HG03571 (cell line): Measurements from ENCODE around the gene DDX1.

Experiments
- ATAC-seq: cut with Tn5 transposase; IDR thresholded peaks from one replicate; pipeline ENCODE4 v1.9.1; 2021; ENCODE audit not compliant: unreplicated experiment

Gene DDX1

DNA sequence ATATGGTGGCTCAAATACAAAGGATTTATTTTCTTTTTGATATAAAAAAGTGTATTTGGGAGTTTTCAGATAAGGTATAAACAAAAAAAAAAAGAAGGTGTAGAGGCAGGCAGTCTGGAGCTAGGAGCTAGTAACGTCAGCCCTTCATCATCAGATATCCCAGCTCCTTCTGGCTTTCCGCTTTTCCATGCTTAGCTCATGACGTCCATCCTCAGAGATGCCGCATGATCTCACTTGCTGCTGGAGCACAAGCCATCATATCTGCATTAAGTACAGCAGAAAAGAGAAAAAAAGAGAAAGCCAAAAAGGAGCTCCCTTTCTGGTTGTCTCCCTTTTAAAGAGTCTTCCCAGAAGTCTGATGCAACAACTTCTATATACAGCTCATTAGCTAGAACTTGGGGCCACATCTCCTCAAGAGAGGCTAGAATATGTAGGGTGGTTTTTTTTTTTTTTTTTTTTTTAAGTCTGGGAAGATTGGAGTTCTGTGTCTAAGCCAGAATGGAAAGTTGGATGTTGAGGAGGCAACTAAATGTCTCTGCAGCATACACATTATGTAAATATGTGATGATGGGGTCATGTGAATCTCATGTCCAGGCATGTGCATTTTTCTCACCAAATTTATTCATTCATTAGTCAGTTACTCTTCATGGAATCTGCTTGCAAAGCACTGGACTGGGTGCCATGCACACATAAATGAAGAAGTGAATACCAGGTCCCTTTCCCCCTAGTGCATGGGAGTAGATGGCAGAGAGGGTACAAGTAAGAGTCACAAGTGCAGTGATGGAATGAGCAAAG, 52.3 kb downstream of the DDX1 start:
- no peak for ATAC-seq

DNA sequence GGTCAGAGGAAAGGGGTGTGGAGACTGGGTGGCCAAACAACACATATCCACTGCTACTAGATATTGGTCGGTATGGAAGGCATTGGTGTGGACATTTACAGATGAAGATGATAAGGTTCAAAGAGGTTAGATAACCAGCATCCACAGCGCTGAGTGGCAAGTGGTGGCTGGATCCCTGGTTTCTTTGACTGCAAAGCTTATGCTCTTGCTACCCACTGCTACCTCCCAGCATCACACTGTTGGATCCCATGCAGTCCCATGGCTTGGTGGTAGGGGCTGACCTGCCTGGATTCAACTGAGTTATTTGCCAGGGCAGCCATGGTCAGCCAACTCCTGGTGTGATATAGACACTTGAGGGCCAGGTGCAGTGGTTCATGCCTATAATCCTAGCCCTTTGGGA, 53.6 kb downstream of the DDX1 start:
- ATAC-seq, result no peak

DNA sequence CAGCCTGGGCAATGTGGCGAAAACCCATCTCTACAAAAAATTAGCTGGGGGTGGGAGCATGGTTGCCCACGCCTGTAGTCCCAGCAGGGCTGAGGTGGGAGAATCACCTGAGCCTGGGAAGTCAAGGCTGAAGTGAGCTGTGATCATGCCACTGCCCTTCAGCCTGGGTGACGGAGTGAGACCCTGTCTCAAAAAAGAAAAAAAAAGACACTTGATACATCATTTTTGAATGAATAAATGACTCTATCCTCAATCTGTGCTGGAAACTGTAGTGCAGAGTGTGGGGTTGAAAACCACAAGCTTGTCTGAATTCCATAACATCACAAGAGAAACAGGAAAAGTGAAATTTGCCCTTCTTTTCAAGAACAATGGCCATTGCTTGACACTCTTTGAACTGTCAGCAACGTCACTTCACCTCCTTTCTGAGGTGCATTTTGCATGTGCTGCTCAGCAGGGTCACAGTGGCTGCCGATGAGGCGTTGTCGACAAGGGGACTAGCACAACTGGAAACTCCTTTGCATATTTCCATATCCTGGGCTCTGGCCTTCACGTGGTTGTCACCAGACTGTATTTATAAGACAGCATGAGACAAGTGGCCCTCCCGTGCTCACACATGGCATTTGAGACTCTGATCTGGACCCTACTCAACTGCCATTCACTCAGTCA, 54.2 kb downstream of the DDX1 start:
- no peak for ATAC-seq

DNA sequence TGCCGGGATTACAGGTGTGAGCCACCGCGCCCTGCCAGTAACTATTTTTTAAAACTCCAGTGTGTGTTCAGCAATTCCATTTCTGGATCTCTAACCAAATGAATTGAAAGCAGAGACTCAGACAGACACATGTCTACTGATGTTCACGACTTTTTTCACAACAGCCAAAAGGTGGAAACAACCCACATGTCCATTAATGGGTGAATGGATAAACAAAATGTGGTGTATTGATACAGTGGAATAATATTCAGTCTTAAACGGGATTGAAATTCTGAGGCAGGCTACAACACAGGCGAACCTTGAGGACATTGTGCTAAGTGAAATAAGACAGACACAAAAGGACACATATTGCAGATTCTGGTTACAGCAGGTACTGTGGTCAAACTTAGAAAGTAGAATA, 55.0 kb downstream of the DDX1 start:
- no peak for ATAC-seq

DNA sequence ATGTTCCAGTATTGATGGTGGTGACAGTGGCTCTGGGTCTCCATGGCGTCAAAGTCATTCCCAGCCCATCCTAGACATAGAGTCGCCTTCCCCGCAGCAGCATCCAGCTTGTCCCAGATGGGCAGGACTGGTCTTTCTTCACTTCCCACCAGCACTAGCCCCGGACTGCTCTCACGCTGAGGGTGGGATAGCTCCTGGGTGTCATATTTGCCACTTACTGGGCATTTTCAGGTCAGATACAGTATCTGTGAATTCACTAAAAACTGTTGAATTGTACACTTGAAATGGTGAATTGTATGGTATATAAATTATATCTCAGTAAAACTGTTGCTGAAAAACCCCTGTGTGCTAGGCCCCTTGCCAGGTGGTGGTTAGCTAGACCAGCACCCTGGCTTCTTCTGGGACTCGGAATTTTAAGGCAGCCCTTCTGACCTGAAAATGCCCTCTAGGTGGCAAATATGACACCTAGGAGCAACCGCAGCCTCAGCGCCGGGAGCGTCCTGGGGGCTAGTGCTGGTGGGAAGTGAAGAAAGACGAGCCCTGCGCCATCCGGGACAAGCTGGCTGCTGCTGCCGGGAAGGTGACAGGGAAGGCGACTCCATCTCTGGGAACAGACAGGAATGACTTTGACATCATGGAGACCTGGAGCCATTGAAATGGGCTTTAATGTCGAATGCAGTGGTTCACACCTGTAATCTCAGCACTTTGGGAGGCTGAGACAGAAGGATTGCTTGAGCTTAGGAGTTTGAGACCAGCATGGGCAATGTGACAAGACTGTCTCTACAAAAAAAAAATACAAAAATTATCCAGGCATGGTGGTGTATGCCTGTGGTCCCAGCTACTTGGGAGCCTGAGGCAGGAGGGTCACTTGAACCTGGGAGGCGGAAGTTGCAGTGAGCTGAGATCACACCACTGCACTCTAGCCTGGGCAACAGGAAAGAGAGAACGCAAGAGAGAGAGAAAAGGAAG, 56.2 kb downstream of the DDX1 start:
- ATAC-seq, result no peak

DNA sequence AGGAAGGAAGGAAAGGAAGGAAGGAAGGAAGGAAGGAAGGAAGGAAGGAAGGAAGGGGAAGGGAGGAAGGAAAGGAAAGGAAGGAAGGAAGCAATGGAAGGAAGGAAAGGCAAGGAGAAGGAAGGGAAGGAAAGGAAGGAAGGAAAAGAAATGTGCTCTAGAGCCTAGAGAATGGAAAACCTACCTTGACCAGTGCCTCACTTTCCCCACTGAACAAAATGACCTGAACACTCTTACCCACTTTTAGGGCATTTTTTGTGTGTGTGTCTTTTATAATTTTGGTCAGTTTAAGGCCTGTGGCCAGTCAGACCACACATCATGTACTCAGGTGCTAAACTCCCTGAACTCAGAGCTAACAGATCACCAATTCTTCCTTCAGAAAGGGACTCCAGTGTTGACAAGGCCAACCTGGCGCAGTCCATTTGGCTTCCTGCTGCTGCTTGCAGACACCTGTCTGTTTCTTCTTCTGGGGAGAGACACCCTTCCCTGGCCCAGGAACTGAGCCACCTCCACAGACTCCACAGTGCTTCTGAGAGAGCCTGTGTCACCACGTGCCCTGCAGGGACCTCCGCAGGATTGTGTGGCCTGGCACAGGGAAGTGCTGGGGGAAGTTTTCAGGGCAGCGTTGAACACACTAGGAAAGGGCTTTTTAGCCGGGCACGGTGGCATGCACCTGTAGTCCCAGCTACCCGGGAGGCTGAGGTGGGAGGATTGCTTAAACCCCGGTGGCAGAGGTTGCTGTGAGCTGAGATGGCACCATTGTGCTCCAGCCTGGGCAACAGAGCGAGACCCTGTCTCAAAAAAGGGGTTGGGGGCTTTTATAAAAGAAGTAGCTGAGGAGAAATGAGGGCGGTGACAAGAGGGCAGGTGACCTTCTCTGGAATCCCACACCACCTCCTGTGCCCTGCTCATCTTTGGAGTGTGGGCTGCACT, 57.2 kb downstream of the DDX1 start:
- no peak for ATAC-seq

DNA sequence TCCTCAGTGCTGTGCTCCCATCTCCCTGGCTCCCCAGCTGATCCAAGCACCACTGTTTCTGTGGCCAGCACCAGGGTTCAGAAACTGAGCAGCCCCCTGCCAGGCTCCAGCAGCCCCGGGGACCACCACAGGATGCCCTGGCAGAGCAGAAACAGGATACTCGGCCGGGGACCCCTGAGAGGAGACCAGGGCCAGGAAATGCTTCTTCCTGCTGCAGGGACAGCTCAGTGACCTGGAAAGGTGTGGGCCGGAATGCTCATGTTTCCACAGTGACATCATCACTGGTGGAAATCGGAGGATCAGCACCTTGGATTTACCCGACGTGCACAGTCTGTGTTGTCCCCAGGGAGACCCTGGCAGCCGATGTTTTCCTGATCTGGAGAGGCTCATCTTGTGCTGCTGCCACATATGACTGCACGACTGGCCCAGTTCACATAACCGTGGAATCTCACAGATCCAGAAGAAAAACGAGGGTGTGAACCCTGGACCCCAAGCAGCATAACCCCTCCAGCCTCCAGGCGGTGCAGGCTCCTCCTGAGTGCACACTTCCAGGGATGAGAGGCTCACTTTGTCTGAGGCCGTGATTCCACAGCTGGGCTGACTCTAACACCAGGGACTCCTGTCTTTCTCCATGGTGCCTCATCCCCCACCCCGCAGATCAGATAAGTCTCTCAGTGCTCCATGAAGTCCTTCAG, 58.0 kb downstream of the DDX1 start:
- no peak for ATAC-seq

DNA sequence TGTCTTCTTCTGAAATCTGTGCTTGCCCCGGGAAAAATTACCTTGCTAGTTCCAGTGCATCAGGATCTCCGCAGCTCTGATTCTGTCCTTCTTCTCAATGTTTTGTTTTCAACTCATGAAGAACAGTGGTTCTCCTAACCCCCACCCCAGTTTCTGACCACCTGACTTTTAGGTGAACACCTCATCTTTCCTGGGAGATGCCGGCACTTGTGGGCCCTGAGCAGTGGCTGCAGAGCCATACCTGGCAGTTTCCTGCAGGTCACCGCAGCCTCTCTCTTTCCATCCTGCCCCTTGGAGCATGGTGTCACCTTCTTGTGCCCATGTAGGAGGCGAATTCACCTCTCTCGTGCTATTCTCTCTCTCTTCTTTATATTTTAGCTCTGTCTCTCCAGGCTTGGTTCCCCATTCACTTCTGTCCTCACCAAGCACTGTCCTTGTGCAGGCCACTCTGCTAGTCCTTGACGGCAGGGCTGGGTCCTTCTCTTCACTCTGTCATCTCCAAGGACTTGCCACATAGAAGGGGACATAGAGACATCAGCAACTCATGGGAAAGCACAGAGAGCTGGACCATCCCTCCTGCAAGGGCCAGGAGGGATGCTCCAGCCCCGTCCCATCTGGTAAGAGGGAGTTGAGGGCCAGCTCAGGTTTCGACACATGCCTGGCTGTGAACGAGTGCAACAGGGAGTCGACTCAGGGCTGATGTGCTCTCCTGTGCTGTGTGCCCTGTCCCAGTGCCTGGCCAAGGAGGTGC, 59.1 kb downstream of the DDX1 start:
- ATAC-seq, result no peak

DNA sequence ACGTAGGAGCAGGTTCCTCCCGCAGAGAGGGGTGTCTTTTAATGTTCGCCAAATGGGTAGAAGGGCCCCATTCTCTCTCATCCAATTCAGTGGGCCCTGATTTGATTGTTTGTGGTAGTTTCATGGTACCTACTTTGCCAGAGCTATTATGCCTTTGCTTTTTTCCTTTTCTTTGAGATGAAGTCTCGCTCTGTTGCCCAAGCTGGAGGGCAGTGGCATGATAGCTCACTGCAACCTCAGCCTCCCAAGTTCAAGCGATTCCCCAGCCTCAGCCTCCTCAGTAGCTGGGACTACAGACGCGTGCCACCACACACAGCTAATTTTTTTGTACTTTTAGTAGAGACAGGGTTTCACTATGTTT, 59.7 kb downstream of the DDX1 start:
- no peak for ATAC-seq

DNA sequence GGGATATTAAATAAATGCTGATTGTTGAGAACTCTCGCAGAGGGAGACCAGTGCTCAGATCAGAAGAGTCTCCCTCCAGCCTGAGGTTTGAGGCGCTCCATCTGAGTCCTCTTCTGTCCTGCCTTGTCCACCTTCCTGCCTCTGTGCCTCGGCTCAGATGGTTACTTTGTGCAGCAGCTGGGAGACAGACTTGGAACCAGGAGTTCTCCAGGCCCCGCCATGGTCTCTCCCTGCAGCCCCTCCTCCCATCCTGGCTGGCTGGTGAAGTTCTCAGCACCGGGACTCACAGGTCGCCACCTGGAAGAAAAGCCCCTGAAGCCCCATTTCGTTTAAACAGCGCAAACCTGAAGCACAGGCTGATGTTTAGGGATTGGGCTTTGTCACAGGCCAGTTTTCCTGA, 60.6 kb downstream of the DDX1 start:
- no peak for ATAC-seq

DNA sequence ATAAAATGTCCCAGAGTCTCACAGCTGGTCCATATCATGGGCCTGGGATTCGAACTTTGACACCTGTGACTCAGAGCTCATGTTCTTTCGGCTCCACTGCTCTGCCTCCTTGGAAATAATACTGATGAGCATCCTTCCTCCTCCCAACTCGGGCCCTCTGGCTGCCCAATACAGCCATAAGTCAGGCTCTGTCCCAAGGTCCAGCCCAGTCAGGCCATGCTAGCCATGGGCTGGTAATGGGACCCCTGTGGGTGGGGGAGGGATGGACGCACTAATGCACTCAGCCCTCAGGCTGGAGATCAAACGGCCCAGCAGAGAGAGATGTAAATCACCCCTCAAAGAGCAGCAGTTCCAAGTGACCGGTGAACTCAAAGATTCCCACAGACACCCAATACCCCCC, 61.1 kb downstream of the DDX1 start:
- no peak for ATAC-seq

DNA sequence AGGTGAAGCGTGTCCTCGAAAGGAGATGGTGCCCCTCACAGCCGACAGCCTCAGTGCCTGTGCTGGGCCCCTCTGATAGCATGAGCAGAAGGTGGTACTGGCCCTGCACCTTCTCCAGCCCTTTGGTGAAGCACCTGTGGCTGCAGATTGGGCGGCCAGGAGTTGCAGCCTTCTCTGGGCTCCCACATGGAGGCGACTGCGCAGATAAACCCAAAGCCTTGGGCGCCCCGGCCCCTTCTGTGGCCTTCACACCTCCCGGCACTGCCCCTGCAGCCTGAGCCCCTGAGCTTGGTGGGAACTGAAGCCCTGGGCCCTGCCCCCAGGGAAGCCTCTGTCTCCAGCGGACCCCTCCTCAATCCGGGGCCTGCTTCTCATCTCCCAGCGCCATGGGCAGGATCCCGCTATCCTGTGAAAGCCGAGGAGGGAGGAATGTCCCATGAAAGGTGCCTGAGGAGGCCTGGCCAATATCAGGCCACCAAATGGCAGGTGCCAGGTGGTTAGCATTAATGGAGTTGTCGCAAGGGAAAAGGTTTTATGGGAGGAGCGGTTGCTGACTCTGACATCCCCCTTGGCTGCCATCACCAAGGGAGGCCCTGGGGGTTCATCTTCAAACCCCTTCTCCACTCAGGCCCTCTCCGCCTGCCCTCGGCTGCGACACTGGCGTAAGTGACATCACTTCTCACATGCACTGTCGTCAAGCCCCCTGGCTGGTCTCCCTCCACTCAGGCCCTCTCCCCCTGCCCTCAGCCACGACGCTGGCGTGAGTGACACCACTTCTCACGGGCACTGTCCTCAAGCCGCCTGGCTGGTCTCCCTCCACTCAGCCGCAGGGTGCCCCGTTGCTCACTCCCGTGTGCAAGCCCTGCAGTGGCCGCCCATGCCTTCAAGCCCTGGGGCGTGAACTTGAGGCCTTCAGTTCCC, 62.4 kb downstream of the DDX1 start:
- ATAC-seq, result no peak

DNA sequence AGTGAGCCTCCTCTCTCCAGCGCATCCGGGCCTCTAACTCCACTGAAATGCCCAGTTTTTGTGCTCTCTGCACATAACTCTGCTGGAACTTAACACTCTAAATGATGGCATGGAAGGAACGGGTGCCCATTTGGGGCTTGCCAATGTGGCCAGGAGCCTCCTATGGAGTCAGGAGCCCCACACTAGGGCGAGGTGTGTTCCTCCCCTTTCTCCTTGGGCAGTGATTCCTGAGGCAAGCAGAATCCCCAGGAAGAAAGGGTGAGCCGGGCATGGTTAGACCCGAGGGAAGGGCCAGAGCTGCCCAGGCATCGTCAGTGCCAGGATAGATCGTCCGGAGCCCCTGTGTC, 63.0 kb downstream of the DDX1 start:
- ATAC-seq, result no peak

DNA sequence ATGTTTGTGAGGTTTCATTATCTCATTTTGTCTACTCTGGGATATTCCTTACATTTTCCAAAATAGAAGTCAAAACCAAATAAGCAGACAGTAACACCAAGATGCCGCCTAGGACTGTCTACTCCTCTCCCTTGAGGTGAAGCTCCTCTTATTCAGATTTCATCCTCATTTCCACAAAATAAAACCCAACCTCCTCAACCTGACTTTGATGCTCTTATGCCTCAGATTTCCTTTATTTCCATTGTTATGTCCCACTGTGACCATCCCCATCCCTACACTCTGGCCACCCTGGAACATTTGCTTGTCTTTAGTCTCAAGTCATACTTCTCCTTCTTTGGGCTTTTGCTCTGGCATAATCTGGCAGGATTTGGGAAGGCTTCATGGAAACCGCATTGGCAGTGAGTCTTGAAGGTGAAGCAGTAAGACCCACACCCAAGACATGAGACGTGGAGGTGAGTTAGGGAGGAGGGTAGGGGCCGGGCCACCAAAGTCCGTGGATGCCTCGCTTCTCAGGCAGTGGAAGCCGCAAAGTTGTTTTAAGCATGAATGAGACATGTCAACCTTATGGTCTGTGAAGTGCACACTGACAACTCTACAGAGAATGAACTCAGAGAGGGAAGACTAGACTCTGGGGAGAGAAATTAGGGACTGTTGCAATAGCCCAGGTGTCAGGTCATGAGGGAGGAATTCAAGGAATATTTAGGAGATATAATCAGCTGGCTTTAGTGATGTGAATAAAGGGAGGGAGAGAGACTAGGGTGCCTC, 63.6 kb downstream of the DDX1 start:
- ATAC-seq, result no peak

DNA sequence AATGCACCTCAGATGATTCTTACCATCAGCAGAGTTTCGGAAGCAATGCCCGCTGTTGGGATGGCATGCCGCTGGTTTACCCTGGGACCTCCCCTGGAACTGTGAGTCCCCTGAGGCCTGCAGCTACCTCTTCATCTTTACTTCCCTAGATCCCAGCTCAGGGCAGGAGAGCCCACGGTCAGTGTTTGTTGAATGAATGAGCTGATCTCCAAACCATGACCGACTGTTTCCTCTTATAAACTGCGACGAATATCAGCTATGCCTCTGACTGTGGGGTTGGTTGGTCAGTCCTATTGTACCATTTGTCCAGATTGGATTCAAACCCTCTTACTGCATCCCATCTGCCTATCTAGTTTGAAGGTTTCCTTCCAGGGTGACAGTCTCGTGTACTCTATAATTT, 64.4 kb downstream of the DDX1 start:
- no peak for ATAC-seq

DNA sequence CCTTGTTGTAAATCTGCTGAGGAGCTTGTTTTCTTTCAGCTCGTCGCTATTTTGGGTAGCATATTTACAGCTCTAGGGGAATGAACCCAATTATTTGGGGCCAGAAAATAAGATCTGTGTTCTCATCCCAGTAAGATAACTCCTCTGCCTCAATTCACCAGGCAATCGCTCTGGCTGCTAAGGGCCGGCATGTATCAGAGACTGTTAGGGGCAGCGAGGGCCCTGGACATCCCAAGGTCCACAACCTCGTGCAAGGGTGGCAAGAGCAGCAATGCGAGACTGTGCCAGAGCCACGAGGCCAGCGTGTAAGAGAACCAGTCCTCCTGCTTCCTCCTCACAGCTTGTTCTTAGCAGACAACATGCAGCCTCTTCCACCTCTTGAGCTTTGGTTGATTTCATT, 66.1 kb downstream of the DDX1 start:
- ATAC-seq, result no peak

DNA sequence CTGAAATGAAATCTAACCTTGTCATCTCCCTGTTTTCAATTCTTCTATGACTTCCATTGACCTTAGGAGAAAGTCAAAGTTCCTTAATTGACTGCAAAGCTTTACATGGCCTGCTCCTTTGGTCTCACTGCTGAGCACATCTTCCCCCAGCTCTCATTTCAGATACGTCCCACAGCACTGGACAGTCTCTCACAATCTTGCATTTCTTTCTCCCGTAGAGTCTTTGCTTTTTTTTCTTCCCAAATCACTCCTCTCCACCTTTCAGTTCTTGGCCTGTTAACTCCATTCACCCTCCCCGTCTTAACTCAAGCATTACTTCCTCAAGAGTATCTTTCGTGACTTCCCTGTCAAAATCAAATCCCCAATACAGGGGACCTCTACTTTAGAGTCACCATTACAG, 67.2 kb downstream of the DDX1 start:
- no peak for ATAC-seq
